ENCODE results near the gene ATP11A. TPM values are rescaled to one million over a fixed set of nuclear protein-coding genes. Genes with fewer than 3 reads are reported as not detected.

The ATP11A gene
- total RNA-seq, 1 experiment from 2014 or later, result 41.2 TPM

DNA sequence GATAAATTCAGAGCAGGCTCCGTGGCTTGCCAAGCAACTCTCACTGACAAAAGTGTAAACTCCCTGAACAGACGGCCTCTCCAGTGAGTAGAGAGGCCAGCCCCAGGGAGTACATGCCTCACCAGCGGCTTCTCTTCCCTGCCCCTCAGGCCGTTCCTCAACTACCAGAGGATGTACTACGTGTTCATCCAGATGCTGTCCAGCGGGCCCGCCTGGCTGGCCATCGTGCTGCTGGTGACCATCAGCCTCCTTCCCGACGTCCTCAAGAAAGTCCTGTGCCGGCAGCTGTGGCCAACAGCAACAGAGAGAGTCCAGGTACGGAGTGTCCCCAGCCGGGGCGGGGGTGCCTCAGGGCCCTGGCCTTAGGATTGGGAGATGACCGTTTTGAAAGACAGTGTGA is 185.8 kb downstream of the ATP11A start:
- ChIA-PET CTCF (interaction anchor here (0.7 kb wide), 2 partner anchors 11 to 87 kb away, joined by 3 read pairs; no protein-coding TSS in a partner anchor), POLR2A (no interaction called here)
- H3K4me3 Mint-ChIP-seq (ENCODE audit: unreplicated experiment), result no peak overlapping the region
- H3K4me1 Mint-ChIP-seq (ENCODE audit: insufficient read depth, unreplicated experiment), result peaks cover 10% of the 10 kb centered on the region
- TF ChIP-seq, protein P1, sequence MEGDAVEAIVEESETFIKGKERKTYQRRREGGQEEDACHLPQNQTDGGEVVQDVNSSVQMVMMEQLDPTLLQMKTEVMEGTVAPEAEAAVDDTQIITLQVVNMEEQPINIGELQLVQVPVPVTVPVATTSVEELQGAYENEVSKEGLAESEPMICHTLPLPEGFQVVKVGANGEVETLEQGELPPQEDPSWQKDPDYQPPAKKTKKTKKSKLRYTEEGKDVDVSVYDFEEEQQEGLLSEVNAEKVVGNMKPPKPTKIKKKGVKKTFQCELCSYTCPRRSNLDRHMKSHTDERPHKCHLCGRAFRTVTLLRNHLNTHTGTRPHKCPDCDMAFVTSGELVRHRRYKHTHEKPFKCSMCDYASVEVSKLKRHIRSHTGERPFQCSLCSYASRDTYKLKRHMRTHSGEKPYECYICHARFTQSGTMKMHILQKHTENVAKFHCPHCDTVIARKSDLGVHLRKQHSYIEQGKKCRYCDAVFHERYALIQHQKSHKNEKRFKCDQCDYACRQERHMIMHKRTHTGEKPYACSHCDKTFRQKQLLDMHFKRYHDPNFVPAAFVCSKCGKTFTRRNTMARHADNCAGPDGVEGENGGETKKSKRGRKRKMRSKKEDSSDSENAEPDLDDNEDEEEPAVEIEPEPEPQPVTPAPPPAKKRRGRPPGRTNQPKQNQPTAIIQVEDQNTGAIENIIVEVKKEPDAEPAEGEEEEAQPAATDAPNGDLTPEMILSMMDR (IDR thresholded peaks at IDR 0.05; ENCODE audit: unreplicated experiment), result no peak
- peaks cover 5% of the 10 kb centered on the region for H3K36me3 Mint-ChIP-seq (ENCODE audit: insufficient read depth, unreplicated experiment)
- no peak overlapping the region for H3K27ac Mint-ChIP-seq (ENCODE audit: low read depth, unreplicated experiment)
- intact Hi-C loops (cut with micrococcal nuclease), result loop anchor here (2.0 to 10.0 kb wide), 3 partner anchors 165 to 1401 kb away; partner anchors contain the start of gene ATP11A
- BruUV-seq (replicated peaks), result no TSS peak
- H3K9me3 Mint-ChIP-seq (ENCODE audit: unreplicated experiment), result no peaks in the 10 kb centered on the region
- DNase-seq (ENCODE audit: unreplicated experiment), result no peak
- no peaks in the 10 kb centered on the region for H3K27me3 Mint-ChIP-seq (ENCODE audit: insufficient read depth, unreplicated experiment)

DNA sequence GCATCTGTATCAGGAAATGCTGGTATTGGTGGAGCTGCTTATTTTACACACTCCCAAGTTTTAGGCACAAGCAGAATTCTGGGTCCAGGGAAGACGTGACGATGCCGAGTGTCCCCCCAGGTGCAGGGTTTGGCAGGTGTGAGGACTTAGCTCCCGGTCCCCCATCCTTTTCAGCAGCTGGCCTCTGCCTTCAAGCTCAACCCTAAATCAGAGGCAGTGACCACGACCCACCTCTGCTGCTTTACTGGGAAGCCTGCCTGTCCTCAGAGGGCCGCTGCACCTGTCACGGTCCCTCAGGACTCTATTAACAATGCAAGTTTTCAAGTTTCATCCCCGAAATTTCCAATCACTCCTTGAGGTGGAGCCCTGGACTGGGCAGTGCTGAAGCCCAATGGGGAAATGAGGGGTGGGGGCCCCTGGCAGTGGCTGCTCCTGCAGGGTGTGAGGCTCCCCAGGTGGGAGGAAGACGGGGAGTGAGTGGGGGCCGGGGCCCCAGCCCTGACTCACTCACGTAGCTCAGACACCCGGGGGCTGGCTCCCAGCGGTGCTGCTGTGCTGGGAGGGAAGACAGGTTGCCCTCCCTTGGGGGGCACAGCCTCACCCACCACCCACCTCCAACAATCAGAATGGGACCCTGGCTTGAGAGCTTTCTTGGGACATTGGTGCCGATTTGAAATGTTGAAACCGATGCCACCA is 186.6 kb downstream of the ATP11A start:
- no TSS peak for BruUV-seq (replicated peaks)
- H3K4me3 Mint-ChIP-seq (ENCODE audit: unreplicated experiment), result no peak overlapping the region
- CTCF ChIA-PET, result interaction anchor here (0.6 to 0.8 kb wide), 3 partner anchors 17 to 269 kb away, joined by 3 read pairs; no protein-coding TSS in a partner anchor

DNA sequence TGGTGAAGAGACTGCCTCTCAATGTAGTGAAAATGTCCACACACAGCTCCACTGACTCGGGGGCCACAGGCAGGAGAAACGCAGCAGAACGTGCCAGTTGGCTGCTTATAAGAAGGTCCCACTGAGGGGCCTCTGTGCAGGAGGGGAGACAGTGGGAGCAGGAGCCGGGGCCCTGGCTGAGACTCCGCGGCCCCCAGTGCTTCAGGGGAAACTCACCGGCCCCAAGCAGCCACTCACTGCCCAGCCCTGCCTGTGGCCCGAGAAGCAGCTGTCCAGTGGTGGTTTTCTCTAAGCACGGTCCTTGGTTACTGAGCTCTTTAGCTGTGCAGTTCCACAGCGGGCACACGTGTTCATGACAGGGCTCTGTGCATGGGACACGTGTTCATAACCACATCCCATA is 187.2 kb downstream of the ATP11A start:
- ChIA-PET POLR2A (no interaction called here), CTCF (no interaction called here)
- no peak for DNase-seq (ENCODE audit: unreplicated experiment)
- H3K27me3 Mint-ChIP-seq (ENCODE audit: insufficient read depth, unreplicated experiment), result no peaks in the 10 kb centered on the region
- no peaks in the 10 kb centered on the region for H3K9me3 Mint-ChIP-seq (ENCODE audit: unreplicated experiment)
- H3K27ac Mint-ChIP-seq (ENCODE audit: low read depth, unreplicated experiment), result no peak overlapping the region
- peaks cover 5% of the 10 kb centered on the region for H3K36me3 Mint-ChIP-seq (ENCODE audit: insufficient read depth, unreplicated experiment)
- H3K4me3 Mint-ChIP-seq (ENCODE audit: unreplicated experiment), result no peak overlapping the region
- BruUV-seq (replicated peaks), result no TSS peak
- TF ChIP-seq, protein P1 (IDR thresholded peaks at IDR 0.05; ENCODE audit: unreplicated experiment), result no peak
- peaks cover 10% of the 10 kb centered on the region for H3K4me1 Mint-ChIP-seq (ENCODE audit: insufficient read depth, unreplicated experiment)
- intact Hi-C loops (cut with micrococcal nuclease), result loop anchor here (10.0 kb wide), 1 partner anchor 1402 kb away; no protein-coding TSS in a partner anchor

More for the DNA sequence above, 186.6 kb downstream of the ATP11A start:
- H3K9me3 Mint-ChIP-seq (ENCODE audit: unreplicated experiment), result no peaks in the 10 kb centered on the region
- intact Hi-C loops (cut with micrococcal nuclease), result loop anchor here (10.0 kb wide), 1 partner anchor 1402 kb away; no protein-coding TSS in a partner anchor
- POLR2A ChIA-PET, result no interaction called here
- H3K27me3 Mint-ChIP-seq (ENCODE audit: insufficient read depth, unreplicated experiment), result no peaks in the 10 kb centered on the region
- H3K4me1 Mint-ChIP-seq (ENCODE audit: insufficient read depth, unreplicated experiment), result peaks cover 10% of the 10 kb centered on the region
- H3K36me3 Mint-ChIP-seq (ENCODE audit: insufficient read depth, unreplicated experiment), result peaks cover 5% of the 10 kb centered on the region
- no peak overlapping the region for H3K27ac Mint-ChIP-seq (ENCODE audit: low read depth, unreplicated experiment)
- DNase-seq (ENCODE audit: unreplicated experiment), result no peak
- TF ChIP-seq, protein P1 (IDR thresholded peaks at IDR 0.05; ENCODE audit: unreplicated experiment), result no peak

DNA sequence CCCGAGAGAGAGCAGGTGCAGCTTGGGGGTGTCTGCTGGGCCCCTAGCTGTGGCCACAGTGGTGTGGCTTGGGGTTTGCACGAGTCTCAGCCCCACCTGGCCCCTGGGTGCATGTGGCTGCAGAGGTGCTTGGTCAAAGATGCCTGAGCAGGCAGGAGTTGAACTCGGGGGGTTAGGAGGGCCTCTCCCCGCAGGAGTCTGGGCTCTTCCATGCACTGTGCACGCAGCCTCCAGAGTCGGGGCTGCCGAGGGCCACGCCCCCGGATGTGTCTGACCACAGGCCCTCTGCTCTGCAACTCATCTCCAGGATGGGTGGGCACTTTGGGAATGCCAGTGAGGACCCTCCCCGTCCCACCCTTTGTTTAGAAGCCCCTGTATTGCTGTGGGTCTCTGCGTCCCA is 187.7 kb downstream of the ATP11A start:
- ChIA-PET CTCF (no interaction called here), POLR2A (no interaction called here)
- no peak overlapping the region for H3K4me3 Mint-ChIP-seq (ENCODE audit: unreplicated experiment)

More for the DNA sequence above, 187.7 kb downstream of the ATP11A start:
- no TSS peak for BruUV-seq (replicated peaks)
- Mint-ChIP-seq H3K4me1 (ENCODE audit: insufficient read depth, unreplicated experiment) (peaks cover 10% of the 10 kb centered on the region), H3K27me3 (ENCODE audit: insufficient read depth, unreplicated experiment) (no peaks in the 10 kb centered on the region), H3K27ac (ENCODE audit: low read depth, unreplicated experiment) (no peak overlapping the region), H3K9me3 (ENCODE audit: unreplicated experiment) (no peaks in the 10 kb centered on the region), H3K36me3 (ENCODE audit: insufficient read depth, unreplicated experiment) (peaks cover 5% of the 10 kb centered on the region)
- no peak for DNase-seq (ENCODE audit: unreplicated experiment)
- intact Hi-C loops (cut with micrococcal nuclease), result loop anchor here (10.0 kb wide), 1 partner anchor 1403 kb away; no protein-coding TSS in a partner anchor
- TF ChIP-seq, protein P1 (IDR thresholded peaks at IDR 0.05; ENCODE audit: unreplicated experiment), result no peak

Data from MCF 10A (cell line).